Measurements from ENCODE around the gene TP53I3.
"Not testable (repeated sequence)": the region's sequence is repeated elsewhere in the genome, so short reads cannot be mapped to it uniquely, and the experiment has no call there.

The TP53I3 gene

GRCh38 chr2:24110660-24111303, 26.1 kb upstream of the TP53I3 start:
- no peak overlapping the region for H3K4me3 ChIP-seq (ENCODE audit: low read depth, low read length)
- in situ Hi-C loops (cut with HindIII; ENCODE audit: low sequenced_read_pairs) = no loop called here
- no peak for TF ChIP-seq CTCF (IDR thresholded peaks at IDR 0.05; ENCODE audit: low read depth, low read length)
- DNase-seq (ENCODE audit: low read depth, low spot score) = no peak

- in situ Hi-C loops (cut with HindIII; ENCODE audit: low sequenced_read_pairs); DNase-seq (ENCODE audit: low read depth, low spot score); H3K4me3 ChIP-seq (ENCODE audit: low read depth, low read length): not testable (repeated sequence)
Observed at GRCh38 chr2:24109431-24109830, 24.8 kb upstream of the TP53I3 start.

- no peak for TF ChIP-seq CTCF (IDR thresholded peaks at IDR 0.05; ENCODE audit: low read depth, low read length)
- in situ Hi-C loops (cut with HindIII; ENCODE audit: low sequenced_read_pairs) = no loop called here
- H3K4me3 ChIP-seq (ENCODE audit: low read depth, low read length) = no peak overlapping the region
- DNase-seq (ENCODE audit: low read depth, low spot score) = no peak
Observed at GRCh38 chr2:24107336-24107735, 22.7 kb upstream of the TP53I3 start.

GRCh38 chr2:24106786-24107185, 22.2 kb upstream of the TP53I3 start:
- in situ Hi-C loops (cut with HindIII; ENCODE audit: low sequenced_read_pairs) = no loop called here
- H3K4me3 ChIP-seq (ENCODE audit: low read depth, low read length) = no peak overlapping the region
- no peak for DNase-seq (ENCODE audit: low read depth, low spot score)
- no peak for TF ChIP-seq CTCF (IDR thresholded peaks at IDR 0.05; ENCODE audit: low read depth, low read length)

- DNase-seq (ENCODE audit: low read depth, low spot score) = no peak
- in situ Hi-C loops (cut with HindIII; ENCODE audit: low sequenced_read_pairs) = no loop called here
- H3K4me3 ChIP-seq (ENCODE audit: low read depth, low read length) = no peak overlapping the region
- no peak for TF ChIP-seq CTCF (IDR thresholded peaks at IDR 0.05; ENCODE audit: low read depth, low read length)
Observed at GRCh38 chr2:24105816-24106215, 21.2 kb upstream of the TP53I3 start.

- H3K4me3 ChIP-seq (ENCODE audit: low read depth, low read length) = no peak overlapping the region
- in situ Hi-C loops (cut with HindIII; ENCODE audit: low sequenced_read_pairs) = no loop called here
- DNase-seq (ENCODE audit: low read depth, low spot score) = no peak
- no peak for TF ChIP-seq CTCF (IDR thresholded peaks at IDR 0.05; ENCODE audit: low read depth, low read length)
Observed at GRCh38 chr2:24104906-24105305, 20.3 kb upstream of the TP53I3 start.

- no peak for TF ChIP-seq CTCF (IDR thresholded peaks at IDR 0.05; ENCODE audit: low read depth, low read length)
- DNase-seq (ENCODE audit: low read depth, low spot score) = no peak
- H3K4me3 ChIP-seq (ENCODE audit: low read depth, low read length) = no peak overlapping the region
- in situ Hi-C loops (cut with HindIII; ENCODE audit: low sequenced_read_pairs) = no loop called here
Observed at GRCh38 chr2:24104110-24104650, 19.5 kb upstream of the TP53I3 start.
